IMR-90 (cell line): Measurements from ENCODE around the gene ABCA12. TPM values are rescaled to one million over a fixed set of nuclear protein-coding genes. Genes with fewer than 3 reads are reported as not detected.

Source experiments
- ATAC-seq: fragments of 200-7000 bp; cut with Tn5 transposase; 2 replicates; pipeline ENCODE4 v1.9.1; 2020; ENCODE audit warnings: low read depth, mild to moderate bottlenecking, moderate library complexity
- BruUV-seq: library from RNA; stranded (reverse); fragments of 400-500 nt; replicated peaks from 2 replicates; lab custom pipeline; 2021; lab: Mats Ljungman, UMichigan
- CTCF ChIA-PET: fragments of 300-600 bp; formaldehyde crosslinking; extraction: SDS; loops from one replicate; lab custom pipeline; 2021; ENCODE audit warnings: antibody characterized with exemption; lab: Yijun Ruan, JAX
- POLR2A ChIA-PET: fragments of 300-600 bp; sonication (Branson Sonifier 250); formaldehyde crosslinking; loops from one replicate; lab custom pipeline; 2022; ENCODE audit warnings: antibody characterized with exemption; ENCODE audit not compliant: unreplicated experiment; lab: Charles Lee
- DNase-seq: peaks from one replicate; pipeline ENCODE4 v3.0.0; 2013
- H2AFZ ChIP-seq: replicated peaks from 2 replicates; pipeline ENCODE3; 2013; ENCODE audit warnings: low read length, mild to moderate bottlenecking; ENCODE audit not compliant: poor library complexity
- H2AK5ac ChIP-seq: 2 replicates; pipeline ENCODE4 v1.6.1; 2013; ENCODE audit warnings: low read depth, low read length, inconsistent platforms
- H2AK9ac ChIP-seq: replicated peaks from 2 replicates; pipeline ENCODE3; 2013; ENCODE audit warnings: mild to moderate bottlenecking, low read depth, low read length, moderate library complexity; ENCODE audit not compliant: poor library complexity
- H2BK120ac ChIP-seq: 2 replicates; pipeline ENCODE4 v1.6.1; 2013; ENCODE audit warnings: low read depth, low read length, inconsistent platforms
- H2BK15ac ChIP-seq: 3 replicates; pipeline ENCODE4 v1.6.1; 2013; ENCODE audit warnings: low read depth, low read length, inconsistent platforms
- H2BK20ac ChIP-seq: 2 replicates; pipeline ENCODE4 v1.6.1; 2013; ENCODE audit warnings: low read depth, mild to moderate bottlenecking, inconsistent platforms, low read length, moderate library complexity
- H2BK5ac ChIP-seq: 2 replicates; pipeline ENCODE4 v1.6.1; 2013; ENCODE audit warnings: mild to moderate bottlenecking, low read depth, low read length, inconsistent platforms; ENCODE audit not compliant: poor library complexity, severe bottlenecking
- H3K14ac ChIP-seq: replicated peaks from 2 replicates; pipeline ENCODE4 v1.6.1; 2013; ENCODE audit warnings: low read depth, low read length, inconsistent platforms
- H3K18ac ChIP-seq: 2 replicates; pipeline ENCODE4 v1.6.1; 2013; ENCODE audit warnings: low read depth, low read length, control low read depth
- H3K23ac ChIP-seq: 2 replicates; pipeline ENCODE4 v1.6.1; 2013; ENCODE audit warnings: low read depth, low read length, inconsistent platforms
- H3K27ac ChIP-seq: 2 replicates; pipeline ENCODE4 v1.5.1; 2013; ENCODE audit warnings: mild to moderate bottlenecking, control low read depth, low read length; ENCODE audit not compliant: insufficient read depth
- H3K27me3 ChIP-seq: 2 replicates; pipeline ENCODE4 v1.6.1; 2013; ENCODE audit warnings: low read length; ENCODE audit not compliant: control insufficient read depth, insufficient read depth
- H3K36me3 ChIP-seq: 2 replicates; pipeline ENCODE4 v1.6.1; 2013; ENCODE audit warnings: low read length, mixed read lengths; ENCODE audit not compliant: control insufficient read depth, insufficient read depth
- H3K4ac ChIP-seq: 2 replicates; pipeline ENCODE4 v1.6.1; 2013; ENCODE audit warnings: low read depth, low read length, inconsistent platforms
- H3K4me1 ChIP-seq: 2 replicates; pipeline ENCODE4 v1.6.1; 2013; ENCODE audit warnings: low read length, mixed read lengths; ENCODE audit not compliant: control insufficient read depth, insufficient read depth
- H3K4me2 ChIP-seq: 2 replicates; pipeline ENCODE4 v1.6.1; 2013; ENCODE audit warnings: low read depth, mild to moderate bottlenecking, control low read depth, low read length, moderate library complexity
- H3K4me3 ChIP-seq: 2 replicates; pipeline ENCODE4 v1.5.1; 2013; ENCODE audit warnings: low read depth, mild to moderate bottlenecking, control low read depth, low read length, moderate library complexity; ENCODE audit not compliant: insufficient read depth
- H3K56ac ChIP-seq: 2 replicates; pipeline ENCODE4 v1.6.1; 2013; ENCODE audit warnings: low read length, inconsistent platforms; ENCODE audit not compliant: insufficient read depth; ENCODE audit errors: extremely low read depth
- H3K79me1 ChIP-seq, 2 experiments: 2 replicates each; pipeline ENCODE4 v1.6.1; 2013; ENCODE audit warnings: low read length in 2 of 2, inconsistent platforms in 1 of 2, low read depth in 1 of 2
- H3K9ac ChIP-seq: 2 replicates; pipeline ENCODE4 v1.6.1; 2013; ENCODE audit warnings: low read depth, low read length, control low read depth
- H3K9me1 ChIP-seq: 2 replicates; pipeline ENCODE4 v1.6.1; 2013; ENCODE audit warnings: low read length, inconsistent platforms; ENCODE audit not compliant: insufficient read depth
- H3K9me3 ChIP-seq: 2 replicates; pipeline ENCODE4 v1.6.1; 2013; ENCODE audit warnings: low read length; ENCODE audit not compliant: control insufficient read depth, insufficient read depth
- H4K20me1 ChIP-seq: 2 replicates; pipeline ENCODE4 v1.6.1; 2013; ENCODE audit warnings: low read length, inconsistent platforms; ENCODE audit not compliant: insufficient read depth
- H4K5ac ChIP-seq: 2 replicates; pipeline ENCODE4 v1.6.1; 2013; ENCODE audit warnings: mild to moderate bottlenecking, low read depth, low read length, control low read depth
- H4K8ac ChIP-seq, 2 experiments: 2 replicates each; pipeline ENCODE4 v1.6.1; 2013; ENCODE audit warnings: low read depth in 2 of 2, low read length in 2 of 2, control low read depth in 1 of 2, inconsistent platforms in 1 of 2
- H4K91ac ChIP-seq: 2 replicates; pipeline ENCODE4 v1.6.1; 2013; ENCODE audit warnings: low read depth, low read length, inconsistent platforms; ENCODE audit not compliant: insufficient read depth
- CEBPB ChIP-seq: IDR thresholded peaks from 2 replicates; pipeline ENCODE4 v1.6.1; 2012; ENCODE audit warnings: low read depth, low read length, improper control_type of control experiment
- MAZ ChIP-seq: IDR thresholded peaks from 2 replicates; pipeline ENCODE4 v1.6.1; 2012; ENCODE audit warnings: low read depth, mild to moderate bottlenecking, low read length, improper control_type of control experiment, moderate library complexity, borderline replicate concordance
- POLR2A ChIP-seq: IDR thresholded peaks from 2 replicates; pipeline ENCODE4 v1.6.1; 2012; ENCODE audit warnings: mild to moderate bottlenecking, low read depth, low read length
- RAD21 ChIP-seq: IDR thresholded peaks from 2 replicates; pipeline ENCODE4 v1.6.1; 2012; ENCODE audit warnings: low read length, improper control_type of control experiment
- WGBS, 2 experiments: methylation state at CpG; one replicate each; pipeline versions ENCODE4 v1.1.5 to v1.1.7; 2013; ENCODE audit warnings: missing lambda C conversion rate in 2 of 2; ENCODE audit not compliant: insufficient read length in 1 of 2; ENCODE audit errors: extremely low coverage in 2 of 2; 5-methylcytosine and 5-hydroxymethylcytosine counted together
- dilution Hi-C: fragments of 300-500 bp; cut with HindIII; formaldehyde crosslinking; loops from one replicate; pipeline ENCODE4 v1.14.3; 2018; ENCODE audit warnings: low sequenced_read_pairs; ENCODE audit not compliant: unreplicated experiment
- in situ Hi-C: fragments of 300-500 bp; cut with MboI; formaldehyde crosslinking; loops from 3 replicates; pipeline ENCODE4 v1.14.3; 2019; ENCODE audit warnings: low sequenced_read_pairs, inconsistent platforms, mixed read lengths
- intact Hi-C: fragments of 100-400 bp; cut with micrococcal nuclease; formaldehyde crosslinking; loops from 2 replicates; pipeline ENCODE4 v1.10.0; 2022
- polyA plus RNA-seq, 3 experiments: library from polyadenylated mRNA; depleted of rRNA; stranded (reverse); fragments of >200 nt; gene quantifications; 2 replicates each; pipeline ENCODE4 v1.2.3, GENCODE V29; 2012; ENCODE audit warnings: low replicate concordance in 1 of 3
- total RNA-seq: library from RNA; depleted of rRNA; stranded (reverse); fragments of >200 nt; gene quantifications from 2 replicates; pipeline ENCODE4 v1.2.3, GENCODE V29; 2012

The ABCA12 gene
- total and polyA plus RNA-seq, 2 of the 4 experiments (the other 2 are of a cell fraction), result under 0.01 TPM; not detected in 1

GRCh38 chr2:214902286-214902685 is 236.1 kb downstream of the ABCA12 start:
- Histone ChIP-seq H2AK5ac (no peak overlapping the region), H3K9me1 (no peaks in the 10 kb centered on the region), H4K91ac (no peak overlapping the region), H3K9ac (no peak overlapping the region), H4K8ac (no peak overlapping the region), H2BK5ac (no peak overlapping the region), H3K56ac (no peak overlapping the region), H3K79me1 (no peaks in the 10 kb centered on the region), H2BK20ac (no peak overlapping the region), H3K14ac (no peak overlapping the region), H2BK120ac (no peak overlapping the region), H3K4me3 (no peak overlapping the region), H3K4me2 (no peak overlapping the region), H2AFZ (no peak overlapping the region), H4K20me1 (no peaks in the 10 kb centered on the region), H3K27ac (no peak overlapping the region), H3K18ac (no peak overlapping the region), H3K23ac (no peak overlapping the region), H2AK9ac (no peak overlapping the region), H3K9me3 (no peaks in the 10 kb centered on the region), H3K36me3 (no peaks in the 10 kb centered on the region), H2BK15ac (no peak overlapping the region), H3K4me1 (no peaks in the 10 kb centered on the region), H4K5ac (no peak overlapping the region), H3K4ac (no peak overlapping the region), H3K27me3 (no peaks in the 10 kb centered on the region)
- no TSS peak for BruUV-seq
- CTCF ChIA-PET, result no interaction called here
- ATAC-seq (no peak), DNase-seq (no peak)
- POLR2A ChIA-PET, result no interaction called here
- in situ Hi-C loops, result no loop called here
- dilution Hi-C loops, result no loop called here
- intact Hi-C loops, result no loop called here
- TF ChIP-seq RAD21 (no peak), CEBPB (no peak), MAZ (no peak), POLR2A (no peak)
- WGBS, 2 experiments, result 40% methylated on average over 1 of the region's 5 CpGs; no CpG with 5 or more reads in 1 of the 2 experiments
